Measurements from ENCODE around the gene ZNF407.

ZNF407 gene

GRCh38 chr18:74996055-74996454, 398.4 kb downstream of the ZNF407 start:
- H3K79me2 ChIP-seq (ENCODE audit: control insufficient read depth, low read length): no peaks in the 10 kb centered on the region
- no peaks in the 10 kb centered on the region for H3K9me2 ChIP-seq (replicated peaks; ENCODE audit: control insufficient read depth, low read length)
- H3K9me3 ChIP-seq (ENCODE audit: control insufficient read depth, insufficient read depth, low read length): no peaks in the 10 kb centered on the region
- no peaks in the 10 kb centered on the region for H3K36me3 ChIP-seq (ENCODE audit: control insufficient read depth, low read length)
- H3K4me2 ChIP-seq (ENCODE audit: low read length): no peak overlapping the region
- H3F3A ChIP-seq (ENCODE audit: control insufficient read depth, insufficient read depth): no peaks in the 10 kb centered on the region
- no peaks in the 10 kb centered on the region for H4K20me1 ChIP-seq (ENCODE audit: control insufficient read depth, insufficient read depth, low read depth, low read length)
- H3K27me3 ChIP-seq (ENCODE audit: control insufficient read depth, low read length): no peaks in the 10 kb centered on the region
- no peak overlapping the region for H3K27ac ChIP-seq (ENCODE audit: low read depth, low read length)
- TF ChIP-seq EZH2phosphoT487 (IDR thresholded peaks at IDR 0.05; ENCODE audit: borderline replicate concordance, low read length) (no peak), CTCF (IDR thresholded peaks at IDR 0.05; ENCODE audit: low read depth, low read length, poor library complexity, severe bottlenecking) (no peak)
- H3K4me1 ChIP-seq (ENCODE audit: control insufficient read depth, low read length): no peaks in the 10 kb centered on the region; the same call in 1 of the 2 replicates
- H3K4me3 ChIP-seq (ENCODE audit: low read length): no peak overlapping the region

GRCh38 chr18:74996996-74997395, 399.3 kb downstream of the ZNF407 start:
- Histone ChIP-seq H4K20me1 (ENCODE audit: control insufficient read depth, insufficient read depth, low read depth, low read length) (no peaks in the 10 kb centered on the region), H3K27me3 (ENCODE audit: control insufficient read depth, low read length) (no peaks in the 10 kb centered on the region), H3K9me3 (ENCODE audit: control insufficient read depth, insufficient read depth, low read length) (no peaks in the 10 kb centered on the region), H3K4me2 (ENCODE audit: low read length) (no peak overlapping the region), H3K36me3 (ENCODE audit: control insufficient read depth, low read length) (no peaks in the 10 kb centered on the region), H3K79me2 (ENCODE audit: control insufficient read depth, low read length) (no peaks in the 10 kb centered on the region), H3F3A (ENCODE audit: control insufficient read depth, insufficient read depth) (no peaks in the 10 kb centered on the region), H3K27ac (ENCODE audit: low read depth, low read length) (no peak overlapping the region), H3K4me1 (ENCODE audit: control insufficient read depth, low read length) (no peaks in the 10 kb centered on the region; the same call in 1 of the 2 replicates), H3K9me2 (replicated peaks; ENCODE audit: control insufficient read depth, low read length) (no peaks in the 10 kb centered on the region), H3K4me3 (ENCODE audit: low read length) (no peak overlapping the region)
- TF ChIP-seq CTCF (IDR thresholded peaks at IDR 0.05; ENCODE audit: low read depth, low read length, poor library complexity, severe bottlenecking): no peak
- no peak for TF ChIP-seq EZH2phosphoT487 (IDR thresholded peaks at IDR 0.05; ENCODE audit: borderline replicate concordance, low read length)

- H3K9me2 ChIP-seq (replicated peaks; ENCODE audit: control insufficient read depth, low read length): no peaks in the 10 kb centered on the region
- TF ChIP-seq EZH2phosphoT487 (IDR thresholded peaks at IDR 0.05; ENCODE audit: borderline replicate concordance, low read length): no peak
- no peak for TF ChIP-seq CTCF (IDR thresholded peaks at IDR 0.05; ENCODE audit: low read depth, low read length, poor library complexity, severe bottlenecking)
- no peaks in the 10 kb centered on the region for H4K20me1 ChIP-seq (ENCODE audit: control insufficient read depth, insufficient read depth, low read depth, low read length)
- H3K27me3 ChIP-seq (ENCODE audit: control insufficient read depth, low read length): no peaks in the 10 kb centered on the region
- no peak overlapping the region for H3K4me3 ChIP-seq (ENCODE audit: low read length)
- H3K79me2 ChIP-seq (ENCODE audit: control insufficient read depth, low read length): no peaks in the 10 kb centered on the region
- H3K9me3 ChIP-seq (ENCODE audit: control insufficient read depth, insufficient read depth, low read length): no peaks in the 10 kb centered on the region
- no peaks in the 10 kb centered on the region for H3K36me3 ChIP-seq (ENCODE audit: control insufficient read depth, low read length)
- no peaks in the 10 kb centered on the region for H3K4me1 ChIP-seq (ENCODE audit: control insufficient read depth, low read length)
- no peak overlapping the region for H3K4me2 ChIP-seq (ENCODE audit: low read length)
- H3F3A ChIP-seq (ENCODE audit: control insufficient read depth, insufficient read depth): no peaks in the 10 kb centered on the region
- H3K27ac ChIP-seq (ENCODE audit: low read depth, low read length): no peak overlapping the region
These were observed 403.2 kb downstream of the ZNF407 start for GRCh38 chr18:75000920-75001319.

GRCh38 chr18:75003039-75003438, 405.4 kb downstream of the ZNF407 start:
- Histone ChIP-seq H3K9me3 (ENCODE audit: control insufficient read depth, insufficient read depth, low read length) (no peaks in the 10 kb centered on the region), H3K4me1 (ENCODE audit: control insufficient read depth, low read length) (no peaks in the 10 kb centered on the region), H4K20me1 (ENCODE audit: control insufficient read depth, insufficient read depth, low read depth, low read length) (no peaks in the 10 kb centered on the region), H3K4me2 (ENCODE audit: low read length) (no peak overlapping the region), H3K27ac (ENCODE audit: low read depth, low read length) (no peak overlapping the region), H3K4me3 (ENCODE audit: low read length) (no peak overlapping the region), H3K79me2 (ENCODE audit: control insufficient read depth, low read length) (no peaks in the 10 kb centered on the region), H3F3A (ENCODE audit: control insufficient read depth, insufficient read depth) (no peaks in the 10 kb centered on the region), H3K36me3 (ENCODE audit: control insufficient read depth, low read length) (no peaks in the 10 kb centered on the region), H3K9me2 (replicated peaks; ENCODE audit: control insufficient read depth, low read length) (no peaks in the 10 kb centered on the region), H3K27me3 (ENCODE audit: control insufficient read depth, low read length) (no peaks in the 10 kb centered on the region)
- TF ChIP-seq EZH2phosphoT487 (IDR thresholded peaks at IDR 0.05; ENCODE audit: borderline replicate concordance, low read length) (no peak), CTCF (IDR thresholded peaks at IDR 0.05; ENCODE audit: low read depth, low read length, poor library complexity, severe bottlenecking) (no peak)
